Peyer's patch (tissue), 4 donors: Measurements from ENCODE around the gene TIMM13.
"Not testable (repeated sequence)": the region's sequence is repeated elsewhere in the genome, so short reads cannot be mapped to it uniquely, and the experiment has no call there.

Experiments used
- CTCF ChIP-seq, 6 experiments: fragments of 450-650 bp in 4 of 6; fragments of 200-600 bp in 2 of 6; sonication (generic) in 1 of 6; IDR thresholded peaks; one replicate each; pipeline ENCODE4 v1.5.1; 2017 to 2019; ENCODE audit warnings: antibody characterized with exemption in 6 of 6, mild to moderate bottlenecking in 3 of 6, moderate library complexity in 1 of 6
- POLR2A ChIP-seq, 2 donors: fragments of 450-650 bp; IDR thresholded peaks; one replicate each; pipeline ENCODE4 v1.5.1; 2017; ENCODE audit warnings: antibody characterized with exemption in 2 of 2, mild to moderate bottlenecking in 2 of 2, moderate library complexity in 2 of 2

DNA sequence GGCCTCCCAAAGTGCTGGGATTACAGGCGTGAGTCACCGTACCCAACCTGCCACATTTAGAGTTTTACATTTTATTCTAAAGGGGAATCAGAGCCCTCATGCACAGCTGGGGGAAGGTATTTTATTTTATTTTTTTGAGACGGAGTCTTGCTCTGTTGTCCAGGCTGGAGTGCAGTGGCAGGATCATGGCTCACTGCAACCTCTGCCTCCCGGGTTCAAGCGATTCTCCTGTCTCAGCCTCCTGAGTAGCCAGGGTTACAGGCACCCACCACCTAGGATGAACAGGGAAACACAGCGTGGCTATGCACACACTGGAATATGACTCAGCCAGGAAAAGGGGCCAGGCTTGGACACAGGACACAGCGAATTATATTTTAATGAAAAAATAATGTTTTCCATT is 30.2 kb downstream of the TIMM13 start:
- not testable (repeated sequence) for TF ChIP-seq CTCF, POLR2A (IDR thresholded peaks at IDR 0.05)
